Measurements from ENCODE around the gene PKP3.
"Not testable (repeated sequence)": the region's sequence is repeated elsewhere in the genome, so short reads cannot be mapped to it uniquely, and the experiment has no call there.

The PKP3 gene

DNA sequence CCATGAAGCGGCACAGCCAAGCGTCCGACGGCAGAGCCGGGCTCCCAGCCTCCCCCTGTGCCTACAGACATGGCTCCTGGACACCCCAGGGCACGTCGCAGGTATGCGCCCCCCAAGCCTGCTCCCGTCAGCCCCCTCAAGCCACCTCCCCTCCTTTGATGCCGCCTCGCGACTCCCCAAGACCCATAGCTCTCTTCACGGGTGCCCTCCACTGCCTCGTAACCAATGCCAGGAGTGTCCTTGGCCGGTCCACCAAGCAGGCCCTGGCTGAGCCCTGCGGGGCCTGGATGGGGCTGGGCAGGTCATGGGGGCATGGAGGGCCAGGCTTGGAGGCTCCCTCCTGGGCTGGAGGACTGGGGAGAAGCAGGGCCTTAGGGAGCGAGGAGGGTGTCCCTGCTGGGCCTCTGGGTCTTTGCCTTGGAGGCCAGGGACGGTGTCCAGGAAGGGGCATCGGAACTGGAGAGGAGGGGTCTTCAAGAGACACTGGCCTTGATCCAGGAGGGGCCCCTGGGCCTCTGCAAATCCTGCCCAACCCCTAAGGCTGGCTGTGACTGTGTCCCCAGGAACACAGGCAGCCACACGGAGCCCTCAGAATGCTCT lies 38.6 kb downstream of the PKP3 start:
- DNase-seq, result no peak

DNA sequence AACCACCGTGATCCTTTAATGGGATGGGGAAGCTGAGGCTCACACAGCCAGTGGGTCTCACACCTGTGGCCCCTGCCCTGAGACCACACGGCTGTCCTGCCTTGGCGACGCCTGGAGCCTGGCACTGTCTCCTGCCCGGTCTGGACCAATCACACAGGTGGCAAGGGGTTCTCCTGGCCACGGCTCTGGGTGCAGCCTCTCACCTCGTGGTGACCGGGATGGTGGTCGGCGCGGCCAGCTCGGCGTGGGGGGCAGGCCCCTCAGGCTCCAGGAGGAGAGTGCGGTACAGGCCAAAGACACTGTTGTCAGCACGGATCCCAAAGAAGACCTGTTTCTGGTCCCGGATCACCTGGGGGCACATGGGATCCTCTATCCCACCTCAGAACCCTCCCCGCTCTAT lies 39.1 kb downstream of the PKP3 start:
- no peak for DNase-seq

DNA sequence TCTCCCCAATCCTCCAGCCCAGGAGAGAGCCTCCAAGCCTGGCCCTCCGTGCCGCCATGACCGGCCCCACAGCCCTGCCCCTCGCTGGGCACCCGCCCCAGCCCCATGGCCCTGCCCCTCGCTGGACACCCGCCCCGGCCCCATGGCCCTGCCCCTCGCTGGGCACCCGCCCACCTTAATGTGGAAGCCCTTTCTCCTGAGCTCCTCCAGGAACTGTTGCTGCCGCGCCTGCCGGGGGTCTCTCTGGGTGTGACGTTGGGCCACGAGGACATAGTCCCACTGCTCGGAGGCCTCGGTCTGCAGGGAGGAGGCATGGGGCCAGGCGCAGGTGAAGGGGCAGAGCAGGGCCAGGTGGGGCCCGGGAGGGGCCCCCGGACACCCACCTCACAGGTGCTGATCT lies 39.6 kb downstream of the PKP3 start:
- no peak for DNase-seq

DNA sequence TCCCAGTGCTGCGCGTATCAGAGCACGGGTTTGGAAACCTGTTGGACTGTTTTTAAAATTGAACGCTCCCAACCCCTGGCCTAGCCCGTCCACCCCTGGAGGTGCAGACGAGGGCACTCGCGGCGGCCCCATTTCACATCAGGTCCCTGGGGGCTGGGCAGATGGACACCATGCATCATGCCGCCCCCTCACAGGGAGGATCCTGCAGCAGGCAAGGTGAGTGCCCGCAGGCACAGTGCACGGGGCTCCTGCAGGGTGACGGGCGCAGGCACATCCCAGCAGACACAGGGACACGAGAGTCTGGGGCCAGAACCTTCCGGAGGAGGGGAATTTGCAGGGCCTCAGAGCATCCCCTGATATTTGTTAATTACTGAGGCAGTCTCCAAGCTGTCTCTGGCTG lies 40.5 kb downstream of the PKP3 start:
- no peak for DNase-seq

DNA sequence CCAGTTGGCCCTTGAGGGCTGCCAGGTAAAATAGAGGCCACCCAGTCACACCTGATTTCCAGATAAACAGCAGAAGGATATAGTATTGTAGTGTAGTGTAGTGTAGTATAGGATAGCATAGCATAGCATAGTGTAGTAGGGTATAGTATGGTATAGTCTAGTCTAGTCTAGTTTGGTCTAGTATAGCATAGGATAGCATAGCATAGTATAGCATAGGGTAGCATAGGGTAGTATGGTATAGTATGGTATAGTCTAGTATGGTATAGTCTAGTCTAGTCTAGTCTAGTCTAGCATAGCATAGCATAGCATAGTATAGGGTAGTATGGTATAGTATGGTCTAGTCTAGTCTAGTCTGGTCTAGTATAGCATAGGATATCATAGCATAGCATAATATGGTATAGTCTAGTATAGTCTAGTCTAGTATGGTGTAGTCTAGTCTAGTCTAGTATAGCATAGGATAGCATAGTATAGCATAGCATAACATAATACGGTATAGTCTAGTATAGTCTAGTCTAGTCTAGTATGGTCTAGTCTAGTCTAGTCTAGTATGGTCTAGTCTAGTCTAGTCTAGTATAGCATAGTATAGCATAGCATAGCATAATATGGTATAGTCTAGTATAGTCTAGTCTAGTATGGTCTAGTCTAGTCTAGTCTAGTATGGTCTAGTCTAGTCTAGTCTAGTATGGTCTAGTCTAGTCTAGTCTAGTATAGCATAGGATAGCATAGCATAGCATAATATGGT lies 41.2 kb downstream of the PKP3 start:
- DNase-seq, result not testable (repeated sequence)

DNA sequence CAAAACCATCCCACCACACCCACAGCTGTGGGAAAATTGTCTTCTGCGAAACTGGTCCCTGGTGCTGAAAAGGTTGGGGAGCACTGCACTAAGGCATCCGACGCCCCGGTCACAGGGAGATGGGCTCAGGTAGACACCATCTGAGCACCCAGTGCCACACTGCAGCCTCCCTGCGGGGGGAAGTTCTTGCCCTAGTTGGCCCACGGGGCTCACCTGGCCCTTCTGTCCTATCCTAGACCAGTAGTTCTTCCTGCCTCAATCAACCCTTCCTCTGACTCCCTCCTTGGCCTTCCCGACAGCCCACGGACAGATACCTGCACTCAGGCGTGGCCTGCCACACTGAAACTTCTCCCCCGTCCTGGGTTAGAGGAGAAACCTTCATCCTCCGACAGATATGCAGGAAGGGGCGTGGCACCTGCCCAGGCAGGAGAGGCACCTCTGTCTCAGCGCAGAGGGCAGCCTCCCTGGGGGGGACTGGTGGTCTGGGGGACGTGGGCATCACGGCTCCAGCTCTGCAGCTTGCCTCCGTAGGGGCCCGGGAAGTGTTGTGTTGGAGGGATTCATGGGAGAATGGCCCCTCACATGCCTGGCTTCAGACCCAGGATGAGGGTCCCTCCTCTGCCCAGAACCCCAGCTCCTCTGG lies 43.3 kb downstream of the PKP3 start:
- no peak for DNase-seq

DNA sequence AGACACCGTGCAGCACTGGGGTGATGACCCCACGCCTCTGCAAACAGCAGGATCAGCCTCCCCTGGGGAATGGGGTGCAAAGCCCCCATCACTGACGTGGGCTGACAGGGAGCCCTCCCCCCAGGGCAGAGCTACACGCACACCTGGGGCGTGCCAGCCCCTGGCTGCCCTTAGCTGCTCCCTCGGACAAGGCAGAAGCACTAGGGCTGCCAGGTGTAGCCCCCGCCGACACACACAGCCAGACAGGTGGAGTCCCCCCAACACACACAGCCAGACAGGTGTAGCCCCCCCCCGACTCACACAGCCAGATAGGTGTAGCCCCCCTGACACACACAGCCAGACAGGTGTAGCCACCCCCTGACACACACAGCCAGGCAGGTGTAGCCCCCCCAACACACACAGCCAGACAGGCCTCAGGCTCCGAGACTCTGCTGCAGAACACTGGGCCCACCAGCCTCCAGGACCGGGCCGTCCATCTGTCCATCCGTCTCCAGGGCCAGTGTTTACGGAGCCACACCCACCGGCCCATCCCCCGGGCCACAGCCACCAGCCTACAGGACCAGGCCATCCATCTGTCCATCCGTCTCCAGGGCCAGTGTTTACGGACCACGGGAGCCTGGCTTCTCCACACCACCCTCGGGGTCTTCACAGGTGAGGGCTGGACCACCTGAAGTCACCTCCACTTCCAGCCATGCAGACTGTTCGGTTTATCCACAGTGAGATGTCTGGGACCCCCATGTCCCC lies 44.3 kb downstream of the PKP3 start:
- no peak for DNase-seq

DNA sequence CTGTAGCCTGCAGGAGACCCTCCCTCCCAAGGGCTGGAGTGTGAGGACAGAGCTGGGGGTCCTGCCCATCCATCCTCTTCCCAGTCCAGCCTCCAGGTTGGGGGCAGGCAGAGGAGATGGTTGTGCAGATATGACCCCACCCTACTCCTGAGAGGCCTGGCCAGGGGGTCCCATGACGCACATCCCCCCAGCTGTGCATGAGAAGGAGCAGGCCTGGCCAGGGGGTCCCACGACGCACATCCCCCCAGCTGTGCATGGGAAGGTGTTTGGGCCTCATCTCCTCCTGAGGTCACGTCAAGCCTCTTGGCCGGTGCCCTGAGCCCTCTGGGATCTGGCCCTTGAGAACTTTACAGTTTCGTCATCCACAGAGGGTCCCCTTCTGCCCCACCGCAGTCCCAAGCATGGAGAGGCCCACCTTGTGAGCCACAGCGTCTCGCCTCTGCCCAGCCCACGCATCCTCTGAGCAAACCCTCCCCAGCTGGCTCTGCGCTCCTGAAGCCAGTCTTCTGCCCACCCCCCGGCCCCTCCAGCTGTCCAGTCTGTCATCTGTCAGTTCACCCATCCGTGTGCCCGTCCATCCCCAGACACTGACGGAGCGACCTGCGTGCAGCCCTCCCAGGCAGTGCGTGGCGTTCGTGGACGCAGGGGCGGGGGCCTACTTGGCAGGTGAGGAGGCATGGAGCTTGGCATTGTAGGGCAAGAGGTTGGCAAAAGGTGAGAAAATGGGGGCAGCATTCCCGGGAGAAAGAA lies 45.5 kb downstream of the PKP3 start:
- no peak for DNase-seq

DNA sequence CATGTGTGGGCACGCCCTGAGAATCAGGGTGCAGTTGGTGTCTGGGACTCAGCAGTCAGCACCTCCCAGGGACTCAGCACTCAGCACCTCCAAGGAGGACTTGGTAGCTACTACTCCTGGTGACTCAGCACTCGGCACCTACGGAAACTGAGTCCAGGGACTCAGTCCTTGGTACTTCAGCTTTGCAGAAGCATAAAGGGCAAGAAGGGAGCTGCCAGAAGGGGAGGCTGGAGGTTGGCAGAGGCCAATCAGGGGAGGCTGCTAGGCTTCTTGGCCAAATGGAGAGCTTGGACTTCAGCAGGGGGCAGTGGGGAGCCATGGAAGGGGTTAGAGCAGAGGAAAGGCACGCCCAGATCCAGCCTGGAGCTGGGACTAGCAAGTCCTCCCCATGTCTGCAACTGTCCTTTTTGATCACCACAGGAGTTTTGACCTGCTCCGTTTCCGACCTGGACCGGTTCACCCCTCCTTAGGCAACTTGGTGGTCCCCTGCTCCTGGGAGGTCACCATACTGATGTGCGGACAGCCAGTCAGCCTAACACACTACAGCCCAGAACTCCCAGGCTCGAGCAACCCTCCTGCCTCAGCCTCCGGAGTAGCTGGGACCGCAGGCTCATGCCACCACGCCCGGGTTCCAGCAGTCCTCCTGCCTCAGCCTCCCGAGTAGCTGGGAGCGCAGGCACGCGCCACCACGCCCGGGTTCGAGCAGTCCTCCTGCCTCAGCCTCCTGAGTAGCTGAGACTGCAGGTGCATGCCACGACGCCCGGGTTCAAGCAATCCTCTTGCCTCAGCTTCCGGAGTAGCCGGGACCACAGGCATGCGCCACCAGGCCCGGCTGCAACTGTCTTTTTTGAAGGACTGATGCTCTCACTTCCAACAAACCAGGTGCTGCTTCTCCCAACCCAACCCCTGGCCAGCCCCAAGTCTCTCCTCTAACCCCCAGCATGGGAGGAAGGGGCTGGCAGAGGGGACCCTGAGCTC lies 46.3 kb downstream of the PKP3 start:
- DNase-seq, result no peak

DNA sequence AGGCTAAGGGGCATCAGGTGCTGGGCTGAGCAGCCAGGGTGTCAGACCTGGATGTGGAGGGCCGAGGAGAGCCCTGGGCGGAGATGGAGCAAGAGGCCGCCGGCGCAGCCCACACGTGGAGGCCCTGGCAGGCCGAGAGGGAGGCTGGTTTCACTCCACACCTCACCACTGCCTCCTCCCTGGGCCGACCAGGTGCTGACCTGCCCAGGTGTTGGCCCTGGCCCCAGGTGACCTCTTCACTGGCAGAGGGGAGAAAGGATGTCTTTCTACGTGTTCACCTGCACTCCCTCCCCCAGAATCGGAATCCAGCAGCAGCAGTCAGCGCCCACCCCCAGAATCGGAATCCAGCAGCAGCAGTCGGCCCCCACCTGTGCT lies 47.0 kb downstream of the PKP3 start:
- DNase-seq, result no peak

DNA sequence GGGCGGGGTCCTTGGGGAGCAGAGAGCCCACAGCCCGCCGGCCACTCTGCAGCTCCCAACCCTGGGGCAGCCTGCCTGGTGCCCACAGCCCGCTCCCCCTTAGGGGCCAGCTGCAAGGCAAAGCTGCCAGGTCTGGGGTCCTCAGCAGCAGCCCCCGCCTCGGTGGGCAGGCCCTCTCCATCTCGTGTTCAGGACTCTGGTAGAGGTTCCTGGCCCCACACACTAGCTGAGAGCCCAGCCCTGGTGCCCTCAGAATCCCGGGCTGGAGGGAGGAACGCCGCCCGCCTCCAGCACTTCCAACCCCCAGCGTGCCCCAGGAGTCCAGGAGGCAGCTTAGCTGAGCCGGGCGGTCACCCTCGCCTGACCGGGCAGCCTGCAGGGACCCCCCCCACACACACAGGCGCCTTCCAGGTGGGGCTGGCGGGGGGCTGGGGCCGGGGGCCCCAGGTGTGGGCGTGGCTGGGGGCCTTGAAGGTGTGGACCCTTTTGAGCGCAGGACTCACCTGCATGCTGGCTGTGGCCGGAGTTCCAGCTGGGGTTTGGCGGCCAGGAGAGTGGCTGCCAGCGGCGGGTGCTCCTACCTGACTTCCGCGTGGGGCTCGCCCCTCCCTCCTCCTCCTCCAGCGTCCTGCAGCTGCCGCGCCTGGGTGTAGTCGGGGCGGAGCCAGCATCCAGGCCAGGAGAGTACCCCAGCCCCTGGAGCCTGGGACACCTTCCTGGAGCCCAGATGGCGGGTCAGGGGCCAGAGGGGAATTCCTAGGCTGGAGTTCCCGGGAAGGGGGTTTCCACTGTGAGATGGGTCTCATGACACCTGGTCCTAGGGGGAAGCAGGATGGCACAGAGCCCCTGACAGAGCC lies 47.6 kb downstream of the PKP3 start, which contains the start of gene ANO9:
Gene ANO9, minus strand, starts transcription at position 594 of the 857 bp plus-strand sequence. Its CDS starts 85 bp downstream, at position 509.
- peak; percentile 54 for DNase-seq

DNA sequence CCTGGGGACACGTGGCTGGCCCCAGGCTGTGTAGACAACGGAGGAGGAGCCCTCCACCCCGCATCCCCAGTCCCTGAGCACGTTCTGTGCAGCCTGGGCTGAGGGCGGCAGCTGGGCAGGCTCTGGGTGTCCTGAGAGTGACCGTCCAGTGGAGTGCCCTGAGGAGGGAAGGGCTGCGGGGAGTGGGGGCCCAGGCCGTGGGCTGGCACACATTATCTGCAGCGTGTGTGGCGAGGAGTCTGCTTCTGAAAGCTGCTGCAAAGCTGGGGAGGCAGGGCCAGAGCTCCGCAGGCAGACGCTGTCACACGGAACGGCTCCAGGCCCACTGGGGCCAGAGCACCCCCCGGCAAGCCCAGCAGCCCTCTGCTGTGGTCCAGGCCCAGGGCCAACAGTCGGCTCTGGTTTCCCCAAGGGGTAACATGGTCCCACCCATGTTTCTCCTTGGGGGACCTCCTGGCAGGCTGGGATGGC lies 48.6 kb downstream of the PKP3 start:
- DNase-seq, result no peak

DNA sequence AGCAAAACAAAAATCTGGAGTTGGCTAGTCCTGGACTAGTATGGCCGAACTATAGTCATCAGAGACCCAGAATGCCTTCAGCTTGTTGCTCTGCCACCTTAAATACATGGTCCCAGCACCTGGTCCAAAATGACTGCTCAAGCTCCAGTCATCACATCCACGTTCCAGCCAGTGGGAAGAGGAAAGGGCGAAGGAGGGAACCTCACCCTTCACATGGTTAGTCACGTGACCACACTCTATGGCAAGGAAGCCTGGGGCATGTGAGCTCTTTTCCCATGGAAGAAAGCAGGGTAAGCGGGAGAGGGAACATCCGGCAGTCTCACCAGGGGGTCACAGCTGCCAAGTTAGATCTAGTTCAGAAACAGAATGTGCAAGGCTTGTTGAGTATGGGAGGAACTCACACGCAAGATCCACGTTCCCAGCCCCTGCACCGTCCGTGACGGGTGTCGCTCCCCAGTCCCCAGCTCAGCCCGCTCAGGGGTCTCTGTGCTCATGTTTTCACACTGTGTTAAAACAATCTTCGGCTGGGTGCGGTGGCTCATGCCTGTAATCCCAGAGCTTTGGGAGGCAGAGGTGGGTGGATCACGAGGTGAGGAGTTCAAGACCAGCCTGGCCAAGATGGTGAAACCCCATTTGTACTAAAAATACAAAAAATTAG lies 49.7 kb downstream of the PKP3 start:
- no peak for DNase-seq

DNA sequence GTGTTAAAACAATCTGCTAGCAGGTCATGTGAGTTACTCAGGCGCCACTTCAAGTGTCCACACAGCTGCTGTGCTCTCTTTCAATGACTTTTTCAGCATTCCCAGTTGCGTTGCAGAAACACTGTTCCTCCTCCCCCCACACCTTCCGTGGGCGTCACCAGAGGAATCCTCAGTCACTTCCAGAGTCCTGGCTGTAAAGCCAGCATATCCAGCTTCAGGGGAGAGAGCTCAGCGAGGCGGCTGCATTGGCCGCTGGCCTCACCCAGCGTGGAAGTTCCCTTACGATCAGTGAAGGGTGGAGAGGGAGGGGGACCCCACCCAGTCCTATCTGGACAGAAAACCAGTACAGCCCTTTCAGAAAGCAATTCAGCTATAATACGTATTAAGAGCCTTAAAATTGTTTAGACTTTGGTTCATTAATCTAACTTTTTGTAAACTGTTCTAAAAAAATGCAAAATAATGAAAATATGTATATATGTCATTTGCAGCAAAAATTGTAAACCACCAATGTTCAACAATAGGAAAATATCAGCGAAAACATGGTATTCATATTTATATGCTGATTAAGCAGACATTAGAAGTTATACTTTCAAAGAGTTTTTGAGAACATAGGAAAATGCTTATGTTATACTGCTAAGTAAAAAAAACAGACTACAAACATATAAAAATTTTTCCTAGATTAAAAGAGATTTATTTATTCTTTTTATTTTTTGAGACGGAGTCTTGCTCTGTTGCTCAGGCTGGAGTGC lies 50.6 kb downstream of the PKP3 start:
- no peak for DNase-seq

DNA sequence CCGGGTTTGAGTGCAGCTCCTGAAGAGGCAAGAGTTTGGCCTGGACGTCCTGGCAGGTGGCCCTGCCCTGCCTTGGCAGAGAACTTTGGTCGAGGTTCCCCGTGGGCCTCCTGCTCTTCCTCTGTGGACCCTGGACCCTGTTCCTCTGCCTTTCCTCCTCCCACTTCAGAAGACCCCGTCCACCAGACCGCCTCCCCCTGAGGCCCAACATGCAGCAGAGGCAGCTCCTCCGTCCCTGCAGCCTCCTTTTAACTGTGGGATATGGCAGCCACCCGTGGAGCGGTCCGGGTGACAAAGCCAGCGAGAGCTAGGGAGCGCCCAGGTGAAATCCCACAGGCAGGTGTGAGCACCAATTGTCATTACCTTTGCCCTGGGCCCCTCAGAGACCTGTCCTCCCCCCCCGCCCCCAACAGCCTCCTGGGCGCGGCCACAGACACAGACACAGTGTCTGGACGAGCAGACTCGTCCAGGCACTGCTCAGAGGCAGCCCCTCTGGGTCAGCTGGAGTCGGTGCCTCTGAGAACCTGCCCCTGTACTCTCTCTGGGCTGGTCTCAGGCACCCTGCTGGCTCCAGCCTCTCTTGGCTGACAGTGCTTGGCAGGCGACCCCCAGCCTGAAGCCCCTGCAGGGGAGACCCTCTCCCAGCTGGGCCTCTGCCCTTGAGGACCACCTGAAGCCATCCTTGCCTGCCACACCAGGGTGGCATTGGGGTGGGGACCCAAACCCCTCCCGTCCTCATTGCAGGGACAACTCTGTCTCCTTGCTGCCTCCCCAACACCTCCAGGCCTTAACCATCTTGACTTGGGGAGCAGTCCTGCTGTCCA lies 52.0 kb downstream of the PKP3 start:
- no peak for DNase-seq

DNA sequence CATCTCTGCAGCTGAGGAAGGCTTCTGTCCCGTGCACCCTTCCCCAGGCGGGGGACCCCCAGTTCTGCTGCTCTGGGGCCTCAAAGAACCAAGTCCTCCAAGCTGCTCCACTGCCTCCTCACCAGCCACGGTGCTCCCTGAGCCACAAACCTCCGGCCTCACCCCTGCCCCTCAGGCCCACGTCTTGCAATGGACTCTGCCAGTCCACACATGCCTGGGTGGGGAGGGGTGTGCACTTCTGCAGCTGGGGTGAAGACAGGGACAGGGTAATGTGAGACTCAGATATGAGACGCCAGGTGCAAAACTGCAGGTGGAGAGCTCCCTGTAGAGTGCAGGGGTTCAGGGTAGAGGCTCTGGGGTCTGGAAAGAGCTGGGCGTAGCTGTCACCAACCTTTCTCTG lies 52.9 kb downstream of the PKP3 start:
- no peak for DNase-seq

DNA sequence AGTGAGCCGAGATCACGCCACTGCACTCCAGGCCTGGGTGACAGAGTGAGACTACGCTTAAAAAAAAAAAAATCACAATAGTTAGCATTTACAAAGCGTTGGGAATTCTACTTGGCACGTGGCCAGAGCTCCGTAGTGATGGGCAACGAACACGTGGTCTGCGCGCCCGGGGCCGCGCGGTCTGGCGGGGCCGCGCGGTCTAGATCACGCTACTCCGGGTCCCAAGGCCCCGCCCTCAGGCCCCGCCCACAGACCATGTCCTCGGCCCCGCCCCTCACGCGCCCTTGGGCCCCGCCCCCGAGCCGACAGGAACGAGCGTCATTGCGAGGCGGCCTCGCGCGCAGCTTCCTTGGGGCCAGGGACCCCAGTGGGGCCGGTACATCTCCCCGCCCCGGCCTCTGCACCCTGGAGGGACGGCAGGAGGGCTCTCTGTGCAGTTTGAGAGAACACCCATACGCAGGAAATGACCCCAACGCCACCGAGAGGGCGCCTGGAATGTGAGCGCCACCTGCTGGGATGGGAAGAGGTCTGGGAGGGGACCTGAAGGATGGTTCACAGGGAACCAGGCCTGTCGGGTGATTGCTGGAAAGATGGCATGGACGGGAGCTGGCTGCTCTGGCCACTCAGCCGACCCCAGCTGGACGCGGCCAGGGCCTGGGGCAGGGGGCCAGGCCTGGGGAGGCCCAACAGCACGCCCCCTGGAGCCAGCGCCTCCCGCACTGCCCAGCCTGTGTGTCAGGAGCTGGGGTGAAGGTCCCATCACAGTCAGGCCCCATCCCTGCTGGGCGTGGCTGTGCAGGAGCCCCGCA lies 54.1 kb downstream of the PKP3 start:
- DNase-seq, result peak; percentile 80
